NCI-H526 treated with DMSO at 0.1 percent for 48 hours (cell line): Measurements from ENCODE around the gene TSPOAP1.

ENCODE experiments used
- DNase-seq: peaks from one replicate; lab custom pipeline; 2025; lab: John Stamatoyannopoulos, UW

Gene TSPOAP1

DNA sequence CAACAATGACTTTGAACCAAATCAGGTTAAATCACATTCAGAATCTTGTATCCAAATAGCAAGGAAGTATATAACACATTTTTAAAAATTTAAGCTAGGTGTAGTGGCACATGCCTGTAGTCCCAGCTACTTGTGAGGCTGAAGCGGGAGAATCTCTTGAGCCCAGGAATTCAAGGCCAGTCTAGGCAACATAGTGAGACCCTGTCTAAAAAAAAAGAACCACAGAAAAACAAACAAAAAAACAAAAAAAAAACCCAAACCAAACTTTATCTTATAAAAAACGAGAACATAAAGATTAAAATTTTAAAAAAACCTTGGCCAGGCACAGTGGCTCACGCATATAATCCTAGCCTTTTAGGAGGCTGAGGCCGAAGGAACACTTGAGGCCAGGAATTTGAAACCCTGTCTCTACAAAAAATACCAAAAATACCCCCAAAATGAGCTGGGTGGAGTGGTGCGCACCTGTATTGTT lies 11.8 kb upstream of the TSPOAP1 start:
- no peak for DNase-seq

DNA sequence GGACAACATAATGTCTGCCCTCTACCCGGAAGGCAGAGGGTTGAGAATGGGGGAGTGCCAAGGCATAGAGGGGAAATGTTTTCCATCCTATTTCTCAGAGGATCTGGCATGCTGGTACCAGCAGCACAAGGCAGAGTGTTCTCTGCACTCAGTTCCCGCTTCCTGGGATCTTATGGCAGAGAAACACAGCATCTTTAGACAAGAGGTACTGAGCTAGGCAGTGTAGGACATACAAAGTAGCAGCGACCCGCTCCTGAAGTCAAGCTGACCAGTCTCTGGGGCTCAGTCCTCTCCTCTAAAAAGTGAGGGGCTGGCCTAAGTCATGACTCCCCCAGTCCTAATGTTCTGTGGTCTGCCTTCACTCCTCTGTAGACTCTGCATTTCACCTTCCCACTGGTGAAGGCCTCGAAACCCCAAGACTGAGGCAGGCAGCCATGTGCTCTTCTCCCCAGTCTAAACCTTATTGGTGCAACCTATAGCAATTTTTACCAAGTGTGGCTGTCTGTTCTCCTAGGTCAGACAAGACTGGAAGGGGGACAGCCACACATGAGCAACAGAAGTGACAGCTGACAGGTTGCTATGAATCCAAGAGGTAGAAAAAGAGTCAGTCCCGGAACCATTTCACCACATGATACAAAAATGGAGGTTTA lies 11.3 kb upstream of the TSPOAP1 start:
- no peak for DNase-seq

DNA sequence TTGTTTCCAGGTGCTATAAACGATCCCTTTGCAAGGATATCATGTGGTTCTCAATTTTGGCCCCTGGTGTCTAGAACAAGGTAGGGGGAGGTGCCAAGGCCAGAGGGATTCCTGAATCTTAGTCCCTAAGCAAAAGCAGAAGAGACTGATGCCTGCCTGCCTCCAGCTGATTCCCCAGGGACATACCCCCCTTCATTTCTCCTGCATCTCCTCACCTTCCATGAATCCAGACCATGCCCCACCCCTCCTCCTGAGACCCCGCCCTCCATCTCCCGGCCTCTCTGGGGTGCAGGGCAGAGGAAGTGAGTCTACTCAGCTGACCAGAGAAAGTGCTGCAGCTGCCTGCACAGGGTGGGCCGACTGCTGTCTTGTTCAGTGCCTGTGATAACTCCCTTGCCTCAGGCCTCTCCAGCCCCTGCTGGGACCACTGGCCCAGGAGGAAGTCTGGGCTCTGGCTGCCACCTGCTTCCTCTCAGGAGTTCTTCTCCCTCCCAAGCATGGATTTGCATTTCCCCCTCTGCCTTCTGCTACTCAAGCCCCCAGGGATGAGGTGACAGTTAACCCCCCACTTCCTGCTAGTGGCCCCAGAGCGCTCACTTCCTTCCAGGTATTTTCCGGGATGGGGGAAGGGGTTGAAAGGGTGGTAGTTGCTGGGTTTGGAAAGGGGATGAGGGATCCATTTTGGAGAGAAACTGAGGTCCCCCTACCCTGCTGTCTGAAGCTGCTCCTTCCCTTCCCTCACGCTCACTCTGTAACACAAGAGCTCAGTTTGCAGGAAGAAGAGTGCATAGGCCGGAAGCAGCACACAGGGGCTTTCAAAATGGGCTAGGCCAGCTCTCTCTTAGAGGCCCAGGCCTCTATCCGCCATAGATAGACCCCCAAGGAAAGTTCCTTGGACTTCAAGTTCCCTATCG lies 10.5 kb upstream of the TSPOAP1 start:
- DNase-seq = no peak

DNA sequence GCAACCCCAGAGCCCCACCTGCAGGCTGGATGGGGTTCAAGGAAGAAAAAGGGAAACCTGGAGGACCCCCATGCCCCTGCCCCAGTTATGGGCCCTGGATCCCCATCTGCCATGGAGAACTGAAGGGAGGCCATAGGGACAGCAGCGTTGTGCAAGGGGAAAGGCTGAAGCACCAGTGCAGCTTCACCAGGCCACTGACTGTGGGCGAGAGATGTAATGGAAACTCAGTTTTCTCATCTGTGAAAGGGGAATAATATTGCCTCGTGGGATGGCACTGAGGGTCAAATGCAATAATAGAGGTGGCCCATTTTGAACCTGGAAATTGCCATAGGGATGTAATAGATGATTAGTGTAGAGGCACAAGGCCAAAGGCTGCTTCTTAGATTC lies 9.9 kb upstream of the TSPOAP1 start:
- no peak for DNase-seq

DNA sequence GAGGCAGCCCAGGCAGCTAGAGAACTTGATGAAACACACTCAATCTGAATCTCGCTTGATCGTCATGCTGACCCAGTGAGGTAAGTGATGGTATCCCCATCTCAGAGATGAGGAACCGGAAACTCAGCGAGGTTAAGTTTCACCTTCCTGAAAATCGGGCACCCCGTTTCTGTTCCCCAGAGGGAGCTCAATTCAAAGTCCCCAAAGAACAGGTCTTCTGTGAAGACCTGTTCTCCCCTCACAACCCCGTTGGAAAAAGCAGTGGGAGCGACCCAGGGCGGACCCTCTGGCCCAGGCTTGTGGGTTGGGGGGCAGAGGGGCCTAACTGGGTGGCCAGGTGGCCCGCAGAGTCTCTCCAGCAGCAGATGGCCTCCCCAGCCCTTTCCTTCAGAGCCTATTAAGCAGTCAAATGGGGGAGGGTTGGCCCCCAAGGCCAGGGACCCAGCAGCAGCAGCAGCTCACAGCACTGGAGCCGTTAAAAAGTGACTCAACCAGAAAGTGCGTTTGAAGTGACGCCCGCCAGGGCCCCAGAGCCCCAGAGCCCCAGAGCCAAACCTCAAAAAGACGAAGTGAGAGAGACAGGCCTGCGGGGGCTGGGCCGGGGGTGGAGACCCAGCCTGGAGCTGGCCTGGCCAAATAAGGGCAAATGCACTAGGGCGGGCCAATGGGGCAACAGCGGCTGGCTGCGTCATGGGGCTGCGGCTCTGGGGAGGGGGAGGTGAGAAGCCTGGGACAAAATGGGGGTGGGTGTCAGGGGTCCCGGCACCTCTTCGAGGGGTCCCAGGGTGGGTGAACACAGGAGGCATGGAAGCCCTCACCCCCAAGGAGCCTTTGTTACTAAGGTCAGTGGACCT lies 9.2 kb upstream of the TSPOAP1 start:
- no peak for DNase-seq

DNA sequence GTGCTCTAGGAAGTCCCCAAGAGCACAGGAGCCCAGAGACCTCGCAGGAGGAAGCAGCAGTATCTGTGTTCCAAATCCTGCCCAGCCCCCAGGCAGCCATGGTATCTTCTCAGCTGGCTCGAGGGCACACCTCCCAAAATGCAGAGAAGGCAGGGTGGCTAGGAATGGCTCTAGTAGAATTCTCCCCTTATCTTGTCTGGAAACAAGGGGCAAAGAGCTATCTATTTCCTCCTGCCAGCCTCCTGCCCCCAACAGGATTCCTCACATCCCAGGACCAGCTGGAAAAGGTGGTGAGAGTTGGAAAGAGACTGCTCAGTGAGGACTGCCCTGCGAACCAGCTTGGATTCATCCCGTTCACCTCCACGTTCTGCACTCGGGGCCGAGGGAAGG lies 8.6 kb upstream of the TSPOAP1 start:
- no peak for DNase-seq

DNA sequence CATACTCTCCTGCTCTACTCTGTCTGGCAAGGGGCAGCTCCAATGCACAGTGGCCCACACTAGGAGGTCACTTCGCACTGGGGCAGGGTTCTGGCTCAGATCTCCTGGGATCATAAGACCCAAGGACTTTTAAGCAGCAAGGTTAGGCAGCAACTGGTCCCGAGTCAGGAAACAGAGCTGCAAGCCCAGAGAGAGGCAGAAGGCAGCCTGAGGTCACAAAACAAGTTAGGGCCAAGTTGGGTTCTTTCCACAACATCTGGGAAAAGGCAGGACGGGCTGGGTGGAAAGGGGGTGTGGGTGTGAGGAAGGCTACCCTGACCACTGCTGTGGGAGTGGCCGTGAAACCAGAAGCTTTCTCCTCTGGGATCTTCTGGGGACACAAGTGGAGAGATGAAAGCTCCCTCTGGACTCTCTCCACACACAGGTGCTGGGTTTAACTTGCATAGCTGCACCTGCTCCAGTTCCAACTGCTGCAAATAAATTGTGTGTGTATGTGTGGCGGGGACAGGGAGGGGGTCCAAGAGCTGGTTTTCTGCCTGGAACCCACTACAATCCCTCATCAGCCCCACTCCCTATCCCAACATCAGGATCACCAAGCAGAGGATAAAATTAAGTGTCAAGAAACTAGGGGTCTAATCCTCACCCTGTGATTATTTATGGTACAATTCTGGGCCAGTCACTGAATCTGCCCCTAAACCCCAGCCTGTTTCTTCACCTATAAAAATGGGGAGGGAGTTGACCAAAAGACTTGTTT lies 8.0 kb upstream of the TSPOAP1 start:
- no peak for DNase-seq

DNA sequence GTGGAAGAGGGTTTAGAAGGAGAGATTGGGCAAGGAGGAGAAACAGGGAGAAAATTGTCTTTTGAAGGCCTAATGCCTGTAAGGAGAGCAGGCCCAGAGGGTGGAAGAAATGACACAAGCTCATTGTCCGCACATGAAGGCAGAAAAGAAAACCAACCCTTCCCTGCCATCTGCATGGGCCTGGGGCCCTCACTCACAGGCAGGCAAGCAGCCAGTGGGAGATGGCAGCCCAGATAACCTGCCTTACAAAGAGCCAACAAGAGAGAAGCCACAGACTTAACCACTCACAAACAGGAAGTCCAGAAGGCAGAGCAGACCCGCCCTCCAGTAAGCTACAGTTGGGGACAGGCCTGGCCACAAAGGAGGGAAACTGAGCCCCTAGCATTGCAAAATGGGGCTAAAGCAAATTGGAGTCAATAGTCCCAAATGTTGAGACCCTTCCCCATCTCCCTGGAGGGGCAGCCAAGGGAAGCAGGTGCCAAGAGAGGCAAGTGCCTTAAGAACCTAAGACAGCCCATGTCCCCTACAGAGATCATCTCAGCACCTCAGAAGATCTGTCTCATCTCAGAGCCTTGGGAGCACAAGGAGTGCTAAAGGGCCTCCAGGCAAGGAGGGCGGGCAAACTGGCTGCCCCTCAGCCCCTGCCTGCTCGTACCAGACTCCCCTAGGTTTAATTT lies 7.3 kb upstream of the TSPOAP1 start:
- no peak for DNase-seq

DNA sequence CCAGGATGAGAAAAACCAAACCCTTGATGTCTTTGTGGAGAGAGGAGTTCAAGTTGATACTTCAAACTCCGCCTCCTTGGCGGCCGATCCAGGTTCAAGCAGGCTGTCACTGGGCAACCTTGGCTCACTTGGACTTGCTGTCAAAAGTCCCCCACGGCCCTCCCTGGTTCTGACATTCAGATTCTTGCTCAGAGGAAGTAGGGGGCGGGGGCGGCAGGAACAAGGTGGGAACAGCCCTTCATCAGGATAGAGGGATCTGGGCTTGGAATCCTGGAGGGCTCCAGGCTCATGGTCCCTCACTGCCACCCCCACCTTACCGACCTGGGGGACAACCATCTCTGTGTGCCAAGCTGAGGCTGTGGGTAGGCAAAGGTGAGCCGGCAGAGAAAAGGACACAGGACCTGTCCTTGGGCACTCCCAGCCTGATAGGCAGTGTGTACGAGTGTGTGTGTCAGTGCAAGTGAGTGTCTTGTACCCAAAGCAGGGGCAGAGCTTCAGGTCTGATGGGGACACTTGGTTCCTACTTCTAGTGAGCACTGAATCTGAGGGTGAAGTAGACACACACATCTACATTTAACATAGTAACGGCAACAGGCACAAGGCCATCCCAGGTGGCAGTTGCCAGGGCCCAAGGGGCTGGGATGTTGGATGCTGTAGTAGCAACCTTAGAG lies 6.6 kb upstream of the TSPOAP1 start:
- DNase-seq = no peak

DNA sequence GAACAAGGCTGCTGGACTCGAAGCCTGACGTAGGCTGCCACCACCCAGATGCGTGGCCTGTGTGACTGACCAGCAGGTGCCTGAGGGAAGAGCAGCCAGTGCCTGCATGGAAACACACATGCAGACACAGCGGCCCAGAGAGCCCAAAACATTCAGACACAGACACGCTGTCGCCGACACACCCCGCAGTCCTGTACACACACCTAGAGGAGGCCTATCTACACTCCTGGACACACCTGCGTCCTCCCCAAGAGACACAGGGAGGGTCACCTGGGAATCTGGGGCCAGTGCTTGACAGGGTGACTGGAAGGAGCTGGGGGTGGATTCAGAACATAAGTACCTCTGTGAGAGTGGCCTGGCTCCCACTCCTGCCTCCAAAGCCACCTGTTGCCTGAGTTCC lies 6.1 kb upstream of the TSPOAP1 start:
- DNase-seq = no peak

DNA sequence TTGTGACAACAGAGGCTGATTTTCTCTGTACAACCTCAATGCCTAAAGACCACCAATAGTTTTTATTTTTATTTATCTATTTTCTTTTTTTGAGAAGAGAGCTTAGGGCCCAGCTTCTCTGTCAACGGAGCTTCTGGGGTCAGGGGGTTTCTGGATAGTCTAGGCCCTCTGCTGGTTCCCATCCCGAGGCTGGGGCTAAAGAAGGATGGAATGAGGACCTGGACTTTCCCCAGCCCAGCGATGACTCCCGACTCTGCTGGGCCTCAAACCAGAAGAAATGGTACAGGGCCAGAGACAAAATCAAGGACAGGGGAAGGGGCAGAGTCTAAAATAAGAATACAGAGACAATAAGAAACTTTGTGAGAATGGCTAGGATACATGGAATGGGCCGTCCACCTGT lies 5.7 kb upstream of the TSPOAP1 start:
- no peak for DNase-seq

DNA sequence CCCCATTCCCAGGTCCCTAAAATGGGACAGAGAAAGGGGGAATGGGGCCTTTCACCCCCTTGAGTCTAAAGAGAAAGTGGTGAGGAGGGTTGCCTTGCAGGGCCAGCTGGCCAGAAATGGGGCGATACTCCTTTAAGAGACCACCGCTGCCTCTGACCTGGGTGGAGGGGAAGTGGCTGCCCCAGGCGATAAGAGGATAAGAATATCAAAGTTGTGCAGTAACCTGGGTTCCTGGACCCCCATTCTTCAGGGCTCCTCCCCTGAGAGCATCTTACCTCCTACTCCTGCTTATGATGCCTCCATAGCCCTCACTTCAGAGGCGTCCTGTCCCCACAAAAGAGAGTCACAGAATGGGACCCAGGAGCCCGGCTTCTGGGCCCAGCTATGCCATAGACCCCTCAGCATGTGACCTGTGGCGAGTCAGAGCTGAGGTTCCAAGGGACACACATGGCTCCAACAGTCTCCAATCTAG lies 5.2 kb upstream of the TSPOAP1 start:
- no peak for DNase-seq

DNA sequence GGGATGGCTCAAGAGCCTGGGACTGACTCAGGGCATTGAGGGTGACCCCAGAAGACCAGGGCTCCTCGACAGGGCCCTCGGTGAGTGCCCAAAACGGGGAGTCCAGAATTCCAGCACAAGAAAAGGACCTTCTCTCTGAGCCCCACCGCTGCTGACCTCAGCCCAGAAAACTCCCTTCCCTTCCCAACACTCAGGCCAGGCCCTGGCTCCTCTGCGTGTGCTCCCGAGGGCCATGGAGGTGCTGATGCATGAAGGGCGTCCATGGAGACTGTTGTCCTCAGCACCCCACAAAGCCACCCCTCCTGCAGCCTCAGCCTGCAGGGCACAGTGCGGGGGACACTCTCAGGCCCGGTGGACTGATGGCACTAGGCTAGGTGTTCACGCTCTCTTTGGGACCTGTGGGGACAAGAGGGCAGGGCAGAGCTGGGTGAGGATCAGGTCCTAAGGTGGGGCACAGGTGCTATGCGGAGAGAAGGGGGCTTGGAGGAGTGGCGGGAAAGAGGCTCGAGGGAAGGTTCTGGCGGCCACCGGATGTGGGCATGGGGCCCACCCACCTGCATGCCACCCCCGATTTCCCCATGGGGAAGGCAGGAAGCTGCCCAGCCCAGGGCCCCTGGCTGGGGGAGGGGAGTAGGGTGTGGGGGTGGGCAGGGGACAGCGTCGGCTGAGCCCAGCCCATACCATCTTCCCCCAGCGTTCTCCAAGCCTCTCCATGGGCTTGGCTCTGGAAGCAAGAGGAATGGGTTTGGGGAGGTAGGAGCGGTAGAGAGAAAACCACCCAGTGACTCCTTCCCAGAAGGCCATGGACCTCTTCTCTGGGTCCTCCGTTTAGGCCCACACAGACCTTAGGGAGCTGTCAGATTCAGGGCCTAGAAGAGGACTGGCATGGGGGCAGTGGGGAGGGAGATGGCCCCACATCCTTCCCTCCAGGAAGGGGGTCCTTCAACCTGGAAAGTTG lies 4.5 kb upstream of the TSPOAP1 start:
- DNase-seq = no peak

DNA sequence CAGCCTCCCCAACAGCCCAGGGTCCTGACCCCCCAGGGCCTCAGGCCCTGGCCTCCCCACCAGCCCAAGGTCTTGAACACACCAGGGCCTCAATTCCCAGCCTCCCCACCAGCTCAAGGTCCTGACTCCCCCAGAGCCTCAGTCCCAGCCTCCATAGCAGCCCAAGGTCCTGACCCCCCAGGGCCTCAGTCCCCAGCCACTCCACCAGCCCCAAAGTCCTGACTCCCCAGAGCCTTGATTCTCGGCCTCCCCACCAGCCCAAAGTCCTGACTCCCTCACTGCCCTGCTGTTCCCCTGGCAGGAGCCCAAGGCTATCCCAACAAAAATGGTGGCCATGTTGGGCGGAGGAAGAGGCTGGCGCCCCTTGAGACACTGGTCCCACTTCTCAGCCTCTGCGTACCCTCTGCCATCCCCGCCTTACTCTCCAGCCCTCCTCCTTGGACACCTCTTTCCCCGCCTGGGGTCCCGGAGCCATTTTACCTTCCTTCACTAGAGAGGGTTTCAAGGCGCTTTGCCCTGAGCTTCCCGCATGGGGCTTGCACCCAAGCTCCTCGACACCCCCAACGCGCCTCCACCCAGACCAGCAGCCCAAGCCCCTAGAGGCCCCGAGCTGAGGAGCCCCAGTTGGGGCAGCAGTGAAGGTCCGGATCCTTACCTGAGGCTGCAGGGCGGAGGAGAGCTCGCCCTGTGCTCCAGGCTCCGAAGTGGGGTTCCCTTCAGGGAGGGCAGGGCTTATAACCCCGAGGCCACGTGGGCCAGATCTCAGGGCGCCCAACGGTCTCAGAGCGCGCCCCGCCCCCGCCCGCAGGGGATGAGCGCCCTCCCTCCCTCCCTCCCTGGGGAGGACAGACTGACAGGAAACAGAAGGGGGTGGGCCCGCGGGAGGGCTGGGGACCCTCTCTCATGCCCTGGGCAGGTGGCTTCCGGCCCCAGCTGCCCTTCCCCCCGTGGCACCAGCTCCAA lies 3.5 kb upstream of the TSPOAP1 start:
- no peak for DNase-seq

DNA sequence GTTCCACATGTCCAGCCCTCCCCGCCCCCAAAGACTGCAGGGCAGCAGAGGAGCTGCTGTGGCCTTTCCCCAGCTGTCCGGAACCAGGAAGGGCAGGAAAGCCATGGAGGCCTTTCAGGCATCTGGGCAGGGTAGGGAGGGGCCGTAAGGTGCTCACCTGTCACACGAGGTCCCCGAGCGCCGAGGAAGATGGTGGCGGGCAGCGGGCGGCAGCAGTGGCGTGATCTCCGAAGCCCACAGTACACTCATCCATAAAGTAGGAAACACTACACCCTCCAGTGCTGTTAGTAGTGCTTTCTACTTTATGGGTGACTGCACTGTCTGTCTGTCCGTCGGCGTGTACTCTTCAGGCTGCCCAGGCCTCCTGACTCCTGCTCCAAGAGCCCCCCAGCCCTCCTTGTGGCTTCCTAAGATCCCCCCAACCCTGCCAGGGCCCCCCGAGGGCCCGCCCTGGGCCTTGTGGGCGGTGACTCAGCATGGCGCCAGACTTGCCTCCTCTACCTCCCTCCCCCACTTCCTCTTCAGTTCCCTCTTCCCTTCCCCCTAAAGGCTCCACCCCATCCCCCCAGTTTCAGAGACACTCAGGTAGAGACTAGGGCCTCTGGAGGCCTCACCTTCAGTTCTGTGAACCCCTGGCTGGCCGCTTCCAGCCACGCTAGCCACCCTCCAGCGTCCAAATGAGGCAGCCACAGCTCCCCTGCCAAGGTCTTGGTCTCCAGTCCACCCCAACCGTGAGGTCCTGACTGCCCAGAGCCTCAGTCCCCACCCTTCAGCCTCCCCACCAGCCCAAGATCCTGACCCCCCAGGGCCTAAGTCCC lies 2.6 kb upstream of the TSPOAP1 start:
- DNase-seq = no peak

DNA sequence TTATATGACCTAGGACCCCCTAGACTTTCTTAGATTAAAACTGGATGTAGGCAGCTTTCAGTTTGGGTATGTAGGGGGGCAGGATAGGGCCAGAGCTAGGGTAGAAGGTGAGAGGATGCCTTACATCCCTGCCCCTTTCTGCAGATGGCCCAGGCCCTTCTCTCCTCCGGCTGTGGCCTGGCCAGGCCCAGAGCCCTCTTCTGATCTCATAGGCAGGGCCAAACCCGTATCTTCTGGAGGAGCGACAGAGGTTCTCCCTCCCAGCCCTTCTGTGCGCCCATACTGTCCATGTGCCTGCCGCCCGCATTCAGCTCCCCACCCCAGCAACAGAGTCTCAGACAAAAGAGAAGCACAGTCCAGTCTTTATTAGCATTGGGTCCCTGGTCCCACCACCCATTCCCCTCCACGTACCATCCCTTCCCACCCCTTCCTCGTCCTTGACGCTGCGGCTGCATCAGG lies 2.0 kb upstream of the TSPOAP1 start:
- DNase-seq = no peak
